DND-41 (cell line): ENCODE measurements around the gene OXGR1.

Experiments used
- ATAC-seq: fragments of 200-7000 bp; cut with Tn5 transposase; 3 replicates; pipeline ENCODE4 v1.9.1; 2021; ENCODE audit warnings: low read depth; ENCODE audit not compliant: insufficient read depth
- DNase-seq: peaks from one replicate; pipeline ENCODE4 v3.0.0-alpha.2; 2020
- H2AFZ ChIP-seq: 2 replicates; pipeline ENCODE4 v1.6.0; 2012; ENCODE audit warnings: low read depth, low read length
- H3K27ac ChIP-seq: 2 replicates; pipeline ENCODE4 v1.5.1; 2012; ENCODE audit warnings: low read length, inconsistent platforms
- H3K27me3 ChIP-seq: fragments of 200-600 bp; sonication (generic); 2 replicates; pipeline ENCODE4 v1.6.0; 2012; ENCODE audit warnings: low read length, mild to moderate bottlenecking, inconsistent platforms; ENCODE audit not compliant: insufficient read depth, poor library complexity
- H3K36me3 ChIP-seq: 2 replicates; pipeline ENCODE4 v1.5.1; 2012; ENCODE audit warnings: low read length, inconsistent platforms; ENCODE audit not compliant: insufficient read depth
- H3K4me1 ChIP-seq: 2 replicates; pipeline ENCODE4 v1.5.1; 2012; ENCODE audit warnings: mild to moderate bottlenecking, low read length; ENCODE audit not compliant: insufficient read depth
- H3K4me2 ChIP-seq: 2 replicates; pipeline ENCODE4 v1.6.0; 2012; ENCODE audit warnings: mild to moderate bottlenecking, moderate library complexity, low read length, inconsistent platforms; ENCODE audit not compliant: insufficient read depth
- H3K4me3 ChIP-seq, 2 experiments: fragments of 200-600 bp in 1 of 2; shearing (Covaris generic) in 1 of 2; 2 replicates each; pipeline ENCODE4 v1.5.1; 2012 to 2016; ENCODE audit warnings: inconsistent platforms in 2 of 2, low read length in 2 of 2, mild to moderate bottlenecking in 2 of 2, low read depth in 1 of 2, moderate library complexity in 1 of 2
- H3K79me2 ChIP-seq: 2 replicates; pipeline ENCODE4 v1.6.0; 2012; ENCODE audit warnings: low read length, inconsistent platforms; ENCODE audit not compliant: insufficient read depth
- H3K9ac ChIP-seq: 2 replicates; pipeline ENCODE4 v1.6.0; 2012; ENCODE audit warnings: low read depth, mild to moderate bottlenecking, inconsistent platforms, low read length, moderate library complexity
- H3K9me3 ChIP-seq: 2 replicates; pipeline ENCODE4 v1.5.1; 2012; ENCODE audit warnings: low read length, moderate library complexity, mild to moderate bottlenecking, inconsistent platforms; ENCODE audit not compliant: insufficient read depth, severe bottlenecking
- H4K20me1 ChIP-seq: 2 replicates; pipeline ENCODE4 v1.6.0; 2012; ENCODE audit warnings: low read length; ENCODE audit not compliant: insufficient read depth
- EZH2 ChIP-seq: IDR thresholded peaks from 3 replicates; pipeline ENCODE4 v1.6.1; 2012; ENCODE audit warnings: borderline replicate concordance, low read depth, mild to moderate bottlenecking, moderate library complexity, low read length, inconsistent platforms; ENCODE audit not compliant: severe bottlenecking
- TF ChIP-seq, protein P1 (sequence below): IDR thresholded peaks from 2 replicates; pipeline ENCODE4 v1.5.1; 2012; ENCODE audit warnings: borderline replicate concordance, low read length, moderate library complexity, mild to moderate bottlenecking; ENCODE audit not compliant: poor library complexity, severe bottlenecking; ENCODE audit errors: extremely low read depth

The OXGR1 gene

DNA sequence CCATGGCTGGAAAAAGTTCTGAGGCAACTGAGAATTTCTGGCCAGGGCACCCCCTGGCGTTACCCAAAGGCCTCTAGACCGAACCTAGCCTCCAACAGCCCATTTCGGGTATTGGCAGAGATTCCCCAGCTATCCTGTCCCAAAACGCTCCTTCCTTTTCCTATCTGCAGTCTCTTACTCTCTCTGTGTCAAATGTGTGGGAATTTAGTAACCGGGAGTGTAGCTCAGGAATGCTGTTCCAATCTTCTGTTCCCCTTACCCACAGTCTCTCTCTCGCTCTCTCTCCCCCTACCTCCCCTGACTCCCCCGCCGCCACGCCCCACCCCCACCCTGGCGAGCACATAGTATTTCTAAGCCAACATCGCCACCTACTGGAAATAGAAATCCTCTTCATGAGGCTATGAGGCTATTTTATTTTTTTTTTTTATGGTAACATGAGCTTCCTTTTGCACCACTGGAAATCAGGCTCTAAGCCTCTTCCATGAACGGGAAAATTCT is 27.0 kb downstream of the OXGR1 start:
- Histone ChIP-seq H3K27me3 (no peaks in the 10 kb centered on the region), H3K9ac (no peak overlapping the region), H3K4me3 (no peak overlapping the region), H3K79me2 (no peaks in the 10 kb centered on the region), H4K20me1 (no peaks in the 10 kb centered on the region), H3K9me3 (peaks cover 29% of the 10 kb centered on the region), H3K4me2 (no peak overlapping the region), H3K4me1 (no peaks in the 10 kb centered on the region), H3K27ac (no peak overlapping the region), H3K36me3 (no peaks in the 10 kb centered on the region), H2AFZ (no peak overlapping the region)
- DNase-seq (no peak), ATAC-seq (no peak)
- TF ChIP-seq EZH2 = no peak
- TF ChIP-seq, protein P1, sequence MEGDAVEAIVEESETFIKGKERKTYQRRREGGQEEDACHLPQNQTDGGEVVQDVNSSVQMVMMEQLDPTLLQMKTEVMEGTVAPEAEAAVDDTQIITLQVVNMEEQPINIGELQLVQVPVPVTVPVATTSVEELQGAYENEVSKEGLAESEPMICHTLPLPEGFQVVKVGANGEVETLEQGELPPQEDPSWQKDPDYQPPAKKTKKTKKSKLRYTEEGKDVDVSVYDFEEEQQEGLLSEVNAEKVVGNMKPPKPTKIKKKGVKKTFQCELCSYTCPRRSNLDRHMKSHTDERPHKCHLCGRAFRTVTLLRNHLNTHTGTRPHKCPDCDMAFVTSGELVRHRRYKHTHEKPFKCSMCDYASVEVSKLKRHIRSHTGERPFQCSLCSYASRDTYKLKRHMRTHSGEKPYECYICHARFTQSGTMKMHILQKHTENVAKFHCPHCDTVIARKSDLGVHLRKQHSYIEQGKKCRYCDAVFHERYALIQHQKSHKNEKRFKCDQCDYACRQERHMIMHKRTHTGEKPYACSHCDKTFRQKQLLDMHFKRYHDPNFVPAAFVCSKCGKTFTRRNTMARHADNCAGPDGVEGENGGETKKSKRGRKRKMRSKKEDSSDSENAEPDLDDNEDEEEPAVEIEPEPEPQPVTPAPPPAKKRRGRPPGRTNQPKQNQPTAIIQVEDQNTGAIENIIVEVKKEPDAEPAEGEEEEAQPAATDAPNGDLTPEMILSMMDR = peak; percentile 3

DNA sequence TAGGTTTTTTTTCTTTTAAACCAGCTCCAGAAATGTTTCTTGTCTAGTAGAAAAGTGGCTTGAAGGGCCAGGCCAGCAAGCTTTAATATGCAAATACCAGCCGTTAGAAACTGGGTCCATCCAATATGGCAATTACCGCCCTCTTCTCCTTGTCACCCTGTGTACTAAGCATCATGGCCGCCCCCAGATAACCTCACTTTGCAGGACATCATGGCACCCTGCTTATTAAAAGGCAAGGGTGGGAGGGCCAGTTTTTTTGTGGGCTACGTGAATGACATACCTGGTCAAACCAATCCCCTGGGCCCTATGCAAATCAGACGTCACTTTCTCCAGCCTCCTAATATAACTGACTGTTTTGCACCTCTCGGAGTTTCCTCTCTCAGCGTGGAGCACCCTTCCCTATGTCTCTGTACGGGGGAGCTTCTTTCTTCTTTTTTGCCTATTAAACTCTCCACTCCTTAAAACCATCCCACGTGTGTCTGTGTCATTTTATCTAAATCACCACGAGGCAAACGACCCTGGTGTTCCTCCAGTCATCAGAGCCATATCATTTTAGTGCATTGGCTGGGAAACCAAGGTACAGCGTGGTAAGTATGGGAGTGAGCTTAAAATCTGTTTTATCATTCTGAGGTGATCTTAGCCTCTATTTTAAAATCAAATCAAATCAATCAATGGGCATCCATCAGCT is 27.7 kb downstream of the OXGR1 start:
- no peaks in the 10 kb centered on the region for H4K20me1 ChIP-seq
- TF ChIP-seq, protein P1 = no peak
- no peak for TF ChIP-seq EZH2
- H3K9me3 ChIP-seq = peaks cover 29% of the 10 kb centered on the region
- no peak overlapping the region for H3K4me3 ChIP-seq
- no peaks in the 10 kb centered on the region for H3K79me2 ChIP-seq
- ATAC-seq (no peak), DNase-seq (no peak)
- H3K27ac ChIP-seq = no peak overlapping the region
- no peak overlapping the region for H3K4me2 ChIP-seq
- H2AFZ ChIP-seq = no peak overlapping the region
- H3K36me3 ChIP-seq = no peaks in the 10 kb centered on the region
- H3K9ac ChIP-seq = no peak overlapping the region
- no peaks in the 10 kb centered on the region for H3K4me1 ChIP-seq
- no peaks in the 10 kb centered on the region for H3K27me3 ChIP-seq

DNA sequence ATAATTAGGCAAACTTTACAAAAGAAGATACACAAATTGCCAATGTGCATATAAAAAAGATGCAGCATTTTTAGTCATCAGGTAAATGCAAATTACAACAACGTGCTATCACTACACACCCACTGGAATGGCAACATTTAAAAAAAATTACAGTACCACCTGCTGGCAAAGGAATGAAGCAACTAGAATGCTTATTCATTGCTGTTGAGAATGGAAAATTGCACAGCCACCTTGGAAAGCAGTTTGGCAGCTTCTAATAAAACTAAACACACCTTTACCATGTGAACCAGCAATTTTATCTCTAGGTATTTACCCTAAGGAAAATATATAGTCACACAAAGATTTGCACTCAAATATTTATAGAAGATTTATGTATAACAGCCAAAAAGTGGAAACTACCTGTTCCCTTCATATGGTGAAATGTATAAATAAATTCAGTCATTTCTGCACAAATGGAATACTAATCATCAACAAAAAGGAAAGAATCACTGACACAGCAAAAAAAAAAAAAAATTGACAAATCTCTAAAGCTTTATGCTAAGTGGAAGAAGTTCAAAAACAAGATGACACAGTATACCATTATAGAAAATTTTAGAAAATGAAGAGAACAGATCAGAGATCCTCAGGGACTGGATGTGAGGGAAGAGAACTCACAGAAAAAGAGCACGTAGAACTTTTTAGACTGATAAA is 30.3 kb downstream of the OXGR1 start:
- H3K4me3 ChIP-seq = no peak overlapping the region
- no peak overlapping the region for H3K9ac ChIP-seq
- no peaks in the 10 kb centered on the region for H3K4me1 ChIP-seq
- no peak overlapping the region for H2AFZ ChIP-seq
- no peaks in the 10 kb centered on the region for H3K27me3 ChIP-seq
- no peak for DNase-seq
- no peaks in the 10 kb centered on the region for H3K79me2 ChIP-seq
- H3K4me2 ChIP-seq = no peak overlapping the region
- ATAC-seq = no peak
- TF ChIP-seq EZH2 = no peak
- TF ChIP-seq, protein P1 = no peak
- no peaks in the 10 kb centered on the region for H4K20me1 ChIP-seq
- H3K36me3 ChIP-seq = no peaks in the 10 kb centered on the region
- peaks cover 17% of the 10 kb centered on the region for H3K9me3 ChIP-seq
- H3K27ac ChIP-seq = no peak overlapping the region
